Measurements from ENCODE around the gene BABAM2. TPM values are rescaled to one million over a fixed set of nuclear protein-coding genes. Genes with fewer than 3 reads are reported as not detected.
A peak's percentile ranks its signal among the peaks of the same experiment; 100 is the strongest.
"Not testable (repeated sequence)": the region's sequence is repeated elsewhere in the genome, so short reads cannot be mapped to it uniquely, and the experiment has no call there.

Gene BABAM2
- total RNA-seq, 2 experiments from 2014 or later: 66.8 to 68.4 TPM

DNA sequence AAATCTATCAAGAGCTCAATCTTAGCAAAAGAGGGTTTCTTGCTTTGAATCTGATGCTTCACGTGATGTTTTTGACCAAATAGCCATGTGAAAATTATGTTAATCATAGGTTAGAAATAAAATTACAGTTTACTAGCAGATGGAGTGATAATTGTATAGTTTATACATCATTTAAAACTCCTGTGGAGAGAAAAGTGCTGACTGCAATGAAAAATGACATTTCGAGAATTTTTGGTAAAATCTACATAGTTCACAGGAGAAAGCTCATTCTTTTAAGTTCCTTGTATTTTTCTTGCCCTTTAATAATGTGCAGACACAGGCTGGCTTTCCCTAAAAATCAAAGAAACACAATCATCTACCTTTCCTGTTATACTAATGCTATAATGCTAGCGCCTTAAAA is 33.6 kb upstream of the BABAM2 start:
- H3K4me3 Mint-ChIP-seq: no peak overlapping the region

DNA sequence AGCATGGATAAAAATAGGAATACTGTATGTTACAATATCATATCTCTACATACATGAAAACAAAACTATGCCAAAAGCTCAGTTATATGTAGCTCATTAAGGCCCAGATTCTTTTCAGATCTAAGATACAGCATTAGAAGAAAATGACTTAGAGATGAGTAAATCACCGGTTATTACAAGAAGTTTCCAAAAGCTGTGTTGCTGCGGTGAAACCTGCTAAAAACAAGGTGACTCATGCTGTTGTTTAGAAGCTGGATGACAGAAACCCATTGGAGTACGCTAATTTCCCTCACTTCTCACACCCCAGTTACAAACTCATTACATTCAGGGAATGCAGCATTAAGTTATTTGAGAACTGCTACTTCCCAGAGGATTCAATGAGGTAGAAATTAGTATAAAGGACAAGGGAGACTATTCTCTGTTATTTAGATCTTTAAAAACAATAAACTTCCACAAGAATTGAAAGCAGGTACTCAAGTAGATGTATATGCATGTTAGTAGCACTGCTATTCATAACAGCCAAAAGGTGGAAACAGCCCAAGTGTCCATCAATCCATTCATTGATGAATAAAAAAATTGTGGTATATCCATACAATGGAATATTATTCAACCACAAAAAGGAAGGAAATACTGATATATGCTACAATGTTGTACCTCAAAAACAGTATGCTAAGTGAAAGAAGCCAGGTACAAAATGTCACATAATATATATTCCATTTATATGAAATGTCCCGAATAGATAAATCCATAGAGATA is 32.9 kb upstream of the BABAM2 start:
- Mint-ChIP-seq H3K27ac (peak overlapping the region; percentile 52), H3K4me1 (ENCODE audit: low read depth) (peaks cover 20% of the 10 kb centered on the region), H3K9me3 (peaks cover 5% of the 10 kb centered on the region), H3K27me3 (no peaks in the 10 kb centered on the region), H3K4me3 (no peak overlapping the region), H3K36me3 (ENCODE audit: low read depth) (peaks cover 11% of the 10 kb centered on the region)
- ChIA-PET CTCF (interaction anchor here (1.4 kb wide), 1 partner anchor 14 kb away, joined by 3 read pairs; no protein-coding TSS in a partner anchor), POLR2A (no interaction called here)
- ATAC-seq: peak; percentile 55
- intact Hi-C loops (cut with micrococcal nuclease): no loop called here
- peak; percentile 27 for DNase-seq
- TF ChIP-seq, protein P1, sequence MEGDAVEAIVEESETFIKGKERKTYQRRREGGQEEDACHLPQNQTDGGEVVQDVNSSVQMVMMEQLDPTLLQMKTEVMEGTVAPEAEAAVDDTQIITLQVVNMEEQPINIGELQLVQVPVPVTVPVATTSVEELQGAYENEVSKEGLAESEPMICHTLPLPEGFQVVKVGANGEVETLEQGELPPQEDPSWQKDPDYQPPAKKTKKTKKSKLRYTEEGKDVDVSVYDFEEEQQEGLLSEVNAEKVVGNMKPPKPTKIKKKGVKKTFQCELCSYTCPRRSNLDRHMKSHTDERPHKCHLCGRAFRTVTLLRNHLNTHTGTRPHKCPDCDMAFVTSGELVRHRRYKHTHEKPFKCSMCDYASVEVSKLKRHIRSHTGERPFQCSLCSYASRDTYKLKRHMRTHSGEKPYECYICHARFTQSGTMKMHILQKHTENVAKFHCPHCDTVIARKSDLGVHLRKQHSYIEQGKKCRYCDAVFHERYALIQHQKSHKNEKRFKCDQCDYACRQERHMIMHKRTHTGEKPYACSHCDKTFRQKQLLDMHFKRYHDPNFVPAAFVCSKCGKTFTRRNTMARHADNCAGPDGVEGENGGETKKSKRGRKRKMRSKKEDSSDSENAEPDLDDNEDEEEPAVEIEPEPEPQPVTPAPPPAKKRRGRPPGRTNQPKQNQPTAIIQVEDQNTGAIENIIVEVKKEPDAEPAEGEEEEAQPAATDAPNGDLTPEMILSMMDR (IDR thresholded peaks at IDR 0.05): no peak

More for the DNA sequence above, 33.6 kb upstream of the BABAM2 start:
- ChIA-PET POLR2A (no interaction called here), CTCF (interaction anchor here (1.4 kb wide), 1 partner anchor 14 kb away, joined by 3 read pairs; no protein-coding TSS in a partner anchor)
- TF ChIP-seq, protein P1 (IDR thresholded peaks at IDR 0.05): no peak
- H3K4me1 Mint-ChIP-seq (ENCODE audit: low read depth): peaks cover 20% of the 10 kb centered on the region
- H3K9me3 Mint-ChIP-seq: peaks cover 5% of the 10 kb centered on the region
- H3K36me3 Mint-ChIP-seq (ENCODE audit: low read depth): peaks cover 11% of the 10 kb centered on the region
- intact Hi-C loops (cut with micrococcal nuclease): no loop called here
- no peak for DNase-seq
- H3K27me3 Mint-ChIP-seq: no peaks in the 10 kb centered on the region
- ATAC-seq: no peak
- peak overlapping the region; percentile 32 for H3K27ac Mint-ChIP-seq

DNA sequence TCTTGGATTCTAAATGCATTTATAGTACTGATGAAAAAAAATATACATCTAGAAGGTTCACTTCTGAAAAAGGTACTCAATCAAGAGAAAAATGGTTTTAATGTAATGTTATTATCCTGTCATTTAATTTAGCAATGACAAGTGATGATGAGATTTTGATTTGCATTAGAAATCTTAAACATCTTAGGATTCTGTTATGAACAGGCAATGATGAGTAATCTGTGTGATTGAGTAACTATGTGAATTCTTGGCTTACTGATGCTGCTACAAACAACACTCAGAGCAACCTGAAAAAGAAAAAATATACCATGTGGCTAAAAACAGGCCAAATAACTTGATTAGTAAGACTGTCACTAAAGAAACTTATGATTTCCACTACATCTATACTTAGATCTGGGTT is 30.4 kb upstream of the BABAM2 start:
- CTCF ChIA-PET: interaction anchor here (0.7 kb wide), 1 partner anchor 178 kb away, joined by 3 read pairs; no protein-coding TSS in a partner anchor
- peaks cover 5% of the 10 kb centered on the region for H3K9me3 Mint-ChIP-seq
- no peaks in the 10 kb centered on the region for H3K27me3 Mint-ChIP-seq
- H3K4me3 Mint-ChIP-seq: no peak overlapping the region
- peaks cover 20% of the 10 kb centered on the region for H3K4me1 Mint-ChIP-seq (ENCODE audit: low read depth)
- intact Hi-C loops (cut with micrococcal nuclease): no loop called here
- peaks cover 8% of the 10 kb centered on the region for H3K36me3 Mint-ChIP-seq (ENCODE audit: low read depth)
- POLR2A ChIA-PET: no interaction called here
- ATAC-seq: peak; percentile 69
- DNase-seq: no peak
- TF ChIP-seq, protein P1 (IDR thresholded peaks at IDR 0.05): no peak
- no peak overlapping the region for H3K27ac Mint-ChIP-seq

DNA sequence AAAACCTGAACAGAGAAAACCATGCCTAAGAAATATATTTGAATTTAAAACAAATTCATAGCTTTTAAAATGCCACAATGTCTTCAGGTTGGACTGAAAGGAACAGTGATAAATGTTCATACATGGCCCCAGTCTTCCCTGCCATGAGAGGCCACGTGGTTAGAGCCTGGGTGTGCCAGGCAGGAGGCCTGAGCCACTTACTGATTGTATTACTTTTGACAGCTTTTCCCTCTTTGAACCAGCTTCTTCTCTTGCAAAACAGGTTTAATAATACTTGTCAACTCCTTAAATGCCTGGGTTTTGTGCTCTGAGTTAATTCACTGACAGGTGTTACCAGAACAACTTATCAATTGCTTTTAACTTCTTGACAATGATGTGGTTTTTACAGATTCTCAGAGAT is 27.4 kb upstream of the BABAM2 start:
- ChIA-PET POLR2A (no interaction called here), CTCF (no interaction called here)
- TF ChIP-seq, protein P1 (IDR thresholded peaks at IDR 0.05): no peak

DNA sequence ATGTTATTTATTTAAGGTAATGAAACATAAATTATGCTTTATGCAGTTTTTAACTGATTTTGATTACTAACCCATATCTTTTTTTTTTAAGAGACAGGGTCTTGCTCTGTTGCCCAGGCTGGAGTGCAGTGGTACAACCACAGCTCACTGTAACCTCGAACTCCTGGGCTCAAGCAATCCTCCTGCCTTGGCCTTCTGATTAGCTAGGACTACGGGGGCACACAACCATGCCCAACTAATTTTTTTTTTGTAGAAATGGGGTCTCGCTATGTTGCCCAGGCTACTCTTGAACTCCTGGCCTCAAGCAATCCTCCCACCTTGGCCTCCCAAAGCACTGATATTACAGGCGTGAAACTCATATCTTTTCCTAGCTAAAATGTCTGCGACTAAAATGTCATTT is 26.6 kb upstream of the BABAM2 start:
- H3K27ac Mint-ChIP-seq; H3K9me3 Mint-ChIP-seq; intact Hi-C loops (cut with micrococcal nuclease); CTCF ChIA-PET; H3K36me3 Mint-ChIP-seq (ENCODE audit: low read depth); H3K27me3 Mint-ChIP-seq; H3K4me3 Mint-ChIP-seq; ATAC-seq; H3K4me1 Mint-ChIP-seq (ENCODE audit: low read depth); DNase-seq; POLR2A ChIA-PET: not testable (repeated sequence)

More for the DNA sequence above, 27.4 kb upstream of the BABAM2 start:
- H3K4me1 Mint-ChIP-seq (ENCODE audit: low read depth): peaks cover 8% of the 10 kb centered on the region
- H3K27ac Mint-ChIP-seq: no peak overlapping the region
- DNase-seq (no peak), ATAC-seq (no peak)
- intact Hi-C loops (cut with micrococcal nuclease): no loop called here
- no peaks in the 10 kb centered on the region for H3K27me3 Mint-ChIP-seq
- no peak overlapping the region for H3K4me3 Mint-ChIP-seq
- peaks cover under 1% of the 10 kb centered on the region for H3K36me3 Mint-ChIP-seq (ENCODE audit: low read depth)
- H3K9me3 Mint-ChIP-seq: no peaks in the 10 kb centered on the region
